Mesenchymal stem cell (in vitro differentiated cells and primary cell): ENCODE results near the gene APOE.

Experiments used
- DNase-seq: peaks from one replicate; pipeline ENCODE4 v3.0.0-alpha.2; 2013
- H2AFZ ChIP-seq: one replicate; pipeline ENCODE4 v1.6.1; 2013; ENCODE audit warnings: low read depth, mild to moderate bottlenecking, control low read depth, inconsistent platforms, low read length, moderate library complexity
- H2AK5ac ChIP-seq: 2 replicates; pipeline ENCODE4 v1.6.1; 2013; ENCODE audit warnings: low read length, moderate library complexity, mild to moderate bottlenecking, inconsistent platforms; ENCODE audit not compliant: severe bottlenecking
- H2BK120ac ChIP-seq: one replicate; pipeline ENCODE4 v1.6.1; 2013; ENCODE audit warnings: low read depth, mild to moderate bottlenecking, inconsistent platforms, low read length, moderate library complexity
- H2BK12ac ChIP-seq, 2 experiments: one replicate each; pipeline ENCODE4 v1.6.1; 2013; ENCODE audit warnings: inconsistent platforms in 2 of 2, low read length in 2 of 2, mild to moderate bottlenecking in 2 of 2, moderate library complexity in 2 of 2, control low read depth in 1 of 2
- H2BK15ac ChIP-seq: one replicate; pipeline ENCODE4 v1.6.1; 2013; ENCODE audit warnings: mild to moderate bottlenecking, low read depth, inconsistent platforms; ENCODE audit not compliant: poor library complexity, severe bottlenecking
- H2BK5ac ChIP-seq: 2 replicates; pipeline ENCODE4 v1.6.1; 2013; ENCODE audit warnings: low read depth, mild to moderate bottlenecking, low read length, control low read depth, inconsistent platforms; ENCODE audit not compliant: poor library complexity, severe bottlenecking
- H3K14ac ChIP-seq, 2 experiments: one replicate each; pipeline ENCODE4 v1.6.1; 2013; ENCODE audit warnings: inconsistent platforms in 2 of 2, low read length in 2 of 2, control low read depth in 1 of 2, mild to moderate bottlenecking in 1 of 2, moderate library complexity in 1 of 2
- H3K18ac ChIP-seq, 2 experiments: one replicate each; pipeline ENCODE4 v1.6.1; 2013; ENCODE audit warnings: inconsistent platforms in 2 of 2, low read length in 2 of 2, control low read depth in 1 of 2, low read depth in 1 of 2, mild to moderate bottlenecking in 1 of 2
- H3K23ac ChIP-seq, 2 experiments: one replicate each; pipeline ENCODE4 v1.6.1; 2013; ENCODE audit warnings: inconsistent platforms in 2 of 2, low read length in 2 of 2, mild to moderate bottlenecking in 2 of 2, moderate library complexity in 2 of 2, control low read depth in 1 of 2
- H3K27ac ChIP-seq: 2 replicates; pipeline ENCODE4 v1.5.1; 2013; ENCODE audit warnings: mild to moderate bottlenecking, moderate library complexity, low read length, control low read depth, inconsistent platforms; ENCODE audit not compliant: poor library complexity, severe bottlenecking
- H3K27me3 ChIP-seq, 2 experiments: 2 replicates each; pipeline versions ENCODE4 v1.6.1 to v1.7.0; 2013; ENCODE audit warnings: low read length in 2 of 2, mild to moderate bottlenecking in 2 of 2, moderate library complexity in 2 of 2, control low read depth in 1 of 2, inconsistent platforms in 1 of 2; ENCODE audit not compliant: control insufficient read depth in 1 of 2, insufficient read depth in 1 of 2
- H3K36me3 ChIP-seq, 2 experiments: 2 replicates each; pipeline versions ENCODE4 v1.6.1 to v1.7.0; 2013; ENCODE audit warnings: low read length in 2 of 2, control low read depth in 1 of 2, inconsistent platforms in 1 of 2, low read depth in 1 of 2, mild to moderate bottlenecking in 1 of 2; ENCODE audit not compliant: insufficient read depth in 2 of 2, control insufficient read depth in 1 of 2
- H3K4ac ChIP-seq, 2 experiments: one replicate each; pipeline ENCODE4 v1.6.1; 2013; ENCODE audit warnings: inconsistent platforms in 2 of 2, low read length in 2 of 2, mild to moderate bottlenecking in 2 of 2, moderate library complexity in 2 of 2, control low read depth in 1 of 2, low read depth in 1 of 2
- H3K4me1 ChIP-seq: 2 replicates; pipeline ENCODE4 v1.6.1; 2013; ENCODE audit warnings: low read depth, low read length, control low read depth; ENCODE audit not compliant: control insufficient read depth, insufficient read depth
- H3K4me2 ChIP-seq: 2 replicates; pipeline ENCODE4 v1.6.1; 2013; ENCODE audit warnings: low read length, mild to moderate bottlenecking, inconsistent platforms; ENCODE audit not compliant: poor library complexity, severe bottlenecking
- H3K4me3 ChIP-seq, 2 experiments: 2 replicates each; pipeline versions ENCODE4 v1.5.1 to v1.7.0; 2013; ENCODE audit warnings: low read length in 2 of 2, mild to moderate bottlenecking in 2 of 2, control low read depth in 1 of 2, low read depth in 1 of 2; ENCODE audit not compliant: insufficient read depth in 1 of 2
- H3K79me1 ChIP-seq: replicated peaks from 2 replicates; pipeline ENCODE4 v1.6.1; 2013; ENCODE audit warnings: mild to moderate bottlenecking, control low read depth, low read length, inconsistent platforms; ENCODE audit not compliant: poor library complexity, severe bottlenecking
- H3K9ac ChIP-seq: 2 replicates; pipeline ENCODE4 v1.7.0; 2013; ENCODE audit warnings: mild to moderate bottlenecking, low read length, moderate library complexity
- H3K9me3 ChIP-seq: 2 replicates; pipeline ENCODE4 v1.7.0; 2013; ENCODE audit warnings: mild to moderate bottlenecking, low read length; ENCODE audit not compliant: control insufficient read depth
- H4K8ac ChIP-seq: one replicate; pipeline ENCODE4 v1.6.1; 2013; ENCODE audit warnings: inconsistent platforms, mild to moderate bottlenecking, low read length, moderate library complexity
- H4K91ac ChIP-seq: one replicate; pipeline ENCODE4 v1.6.1; 2013; ENCODE audit warnings: mild to moderate bottlenecking, low read length, inconsistent platforms
- WGBS: methylation state at CpG from one replicate; pipeline ENCODE4 v1.1.7; 2013; ENCODE audit warnings: mixed read lengths; 5-methylcytosine and 5-hydroxymethylcytosine counted together

APOE gene

GRCh38 chr19:44869733-44870470 is 35.7 kb upstream of the APOE start:
- H3K4me3 ChIP-seq, result no peak overlapping the region
- WGBS, result 82% methylated on average over 13 of the region's 13 CpGs
- H3K4me1 ChIP-seq, result peaks cover 6% of the 10 kb centered on the region
- no peak overlapping the region for H3K14ac ChIP-seq
- H3K79me1 ChIP-seq, result peaks cover 52% of the 10 kb centered on the region
- H3K18ac ChIP-seq, result no peak overlapping the region
- H2BK120ac ChIP-seq, result no peak overlapping the region
- H2AFZ ChIP-seq, result no peak overlapping the region
- no peak overlapping the region for H2BK5ac ChIP-seq
- no peak overlapping the region for H4K8ac ChIP-seq
- no peaks in the 10 kb centered on the region for H3K27me3 ChIP-seq
- no peaks in the 10 kb centered on the region for H3K9me3 ChIP-seq
- H3K36me3 ChIP-seq, result peaks cover 50 to 80% of the 10 kb centered on the region in 2 experiments
- H3K9ac ChIP-seq, result no peak overlapping the region
- no peak overlapping the region for H2AK5ac ChIP-seq
- H2BK12ac ChIP-seq, result no peak overlapping the region
- peak overlapping the region; percentile 19 for H3K27ac ChIP-seq
- H4K91ac ChIP-seq, result no peak overlapping the region
- H3K4ac ChIP-seq, result no peak overlapping the region
- DNase-seq, result peak; percentile 53
- H3K4me2 ChIP-seq, result no peak overlapping the region
- H2BK15ac ChIP-seq, result no peak overlapping the region
- no peak overlapping the region for H3K23ac ChIP-seq

GRCh38 chr19:44871809-44872208 is 33.8 kb upstream of the APOE start:
- H3K23ac ChIP-seq, result no peak overlapping the region
- no peak for DNase-seq
- H3K4ac ChIP-seq, result no peak overlapping the region
- H4K91ac ChIP-seq, result no peak overlapping the region
- no peak overlapping the region for H2BK15ac ChIP-seq
- H3K18ac ChIP-seq, result no peak overlapping the region
- H3K36me3 ChIP-seq, result peaks cover 55 to 80% of the 10 kb centered on the region in 2 experiments
- no peak overlapping the region for H3K27ac ChIP-seq
- no peak overlapping the region for H2BK5ac ChIP-seq
- H3K4me1 ChIP-seq, result peaks cover 15% of the 10 kb centered on the region
- no peak overlapping the region for H3K14ac ChIP-seq
- no peaks in the 10 kb centered on the region for H3K27me3 ChIP-seq
- WGBS, result 96% methylated on average over 14 of the region's 14 CpGs
- H4K8ac ChIP-seq, result no peak overlapping the region
- no peak overlapping the region for H2AK5ac ChIP-seq
- H3K4me2 ChIP-seq, result no peak overlapping the region
- no peak overlapping the region for H3K9ac ChIP-seq
- no peaks in the 10 kb centered on the region for H3K9me3 ChIP-seq
- no peak overlapping the region for H2BK120ac ChIP-seq
- no peak overlapping the region for H2AFZ ChIP-seq
- H3K4me3 ChIP-seq, result no peak overlapping the region
- no peak overlapping the region for H2BK12ac ChIP-seq
- H3K79me1 ChIP-seq, result peaks cover 40% of the 10 kb centered on the region

DNA sequence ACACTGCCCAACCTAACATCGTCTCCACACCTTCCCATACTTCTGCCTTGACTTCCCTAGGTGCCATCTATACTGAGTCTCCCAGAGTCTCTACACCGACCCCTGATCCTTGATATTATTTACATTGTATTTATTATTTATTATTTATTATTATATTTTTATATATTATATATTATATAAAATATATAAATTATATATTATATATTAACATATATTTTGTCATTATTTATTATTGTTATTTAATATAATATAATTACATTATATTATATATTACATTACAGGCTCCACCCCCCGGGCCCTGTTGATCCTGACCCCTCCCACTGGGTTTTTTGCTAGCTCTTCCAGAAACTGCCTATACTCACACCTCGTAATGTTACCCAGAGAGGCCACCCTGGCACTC is 32.9 kb upstream of the APOE start:
- Histone ChIP-seq H3K36me3 (peaks cover 58 to 81% of the 10 kb centered on the region in 2 experiments), H2BK120ac (no peak overlapping the region), H3K14ac (no peak overlapping the region), H3K23ac (no peak overlapping the region), H2AK5ac (no peak overlapping the region), H4K91ac (no peak overlapping the region), H4K8ac (no peak overlapping the region), H3K27me3 (no peaks in the 10 kb centered on the region), H3K4me1 (peaks cover 21% of the 10 kb centered on the region), H2BK12ac (no peak overlapping the region), H2AFZ (no peak overlapping the region), H2BK5ac (no peak overlapping the region), H3K9me3 (no peaks in the 10 kb centered on the region), H3K18ac (no peak overlapping the region), H2BK15ac (no peak overlapping the region), H3K4me2 (no peak overlapping the region), H3K9ac (no peak overlapping the region), H3K27ac (no peak overlapping the region), H3K4me3 (no peak overlapping the region), H3K4ac (no peak overlapping the region), H3K79me1 (peaks cover 39% of the 10 kb centered on the region)
- over 99% methylated on average over 3 of the region's 4 CpGs for WGBS
- no peak for DNase-seq

GRCh38 chr19:44874317-44874716 is 31.3 kb upstream of the APOE start:
- no peak overlapping the region for H3K9ac ChIP-seq
- H3K23ac ChIP-seq, result no peak overlapping the region
- DNase-seq, result no peak
- H3K4ac ChIP-seq, result no peak overlapping the region
- no peak overlapping the region for H4K8ac ChIP-seq
- peaks cover 24% of the 10 kb centered on the region for H3K4me1 ChIP-seq
- no peak overlapping the region for H3K14ac ChIP-seq
- no peak overlapping the region for H3K27ac ChIP-seq
- H3K4me3 ChIP-seq, result no peak overlapping the region
- no peak overlapping the region for H2BK5ac ChIP-seq
- H2BK15ac ChIP-seq, result no peak overlapping the region
- H3K4me2 ChIP-seq, result no peak overlapping the region
- no peak overlapping the region for H3K18ac ChIP-seq
- H2BK120ac ChIP-seq, result no peak overlapping the region
- no peak overlapping the region for H2AFZ ChIP-seq
- H2AK5ac ChIP-seq, result no peak overlapping the region
- no peaks in the 10 kb centered on the region for H3K9me3 ChIP-seq
- no peak overlapping the region for H4K91ac ChIP-seq
- H3K36me3 ChIP-seq, result peaks cover 70 to 88% of the 10 kb centered on the region in 2 experiments
- peaks cover 53% of the 10 kb centered on the region for H3K79me1 ChIP-seq
- H2BK12ac ChIP-seq, result no peak overlapping the region
- no peaks in the 10 kb centered on the region for H3K27me3 ChIP-seq
- 98% methylated on average over 12 of the region's 16 CpGs for WGBS
